ENCODE data around the gene ETV6. TPM values are rescaled to one million over a fixed set of nuclear protein-coding genes. Genes with fewer than 3 reads are reported as not detected.

The ETV6 gene
- total RNA-seq, 1 experiment from 2014 or later, result 19.3 TPM

GRCh38 chr12:11823043-11823442 is 173.6 kb downstream of the ETV6 start:
- peaks cover 13% of the 10 kb centered on the region for H3K4me1 Mint-ChIP-seq (ENCODE audit: insufficient read depth, unreplicated experiment)
- ChIA-PET POLR2A (interaction anchor here (0.7 to 1.3 kb wide), 2 partner anchors 10 to 27 kb away, joined by 3 to 5 read pairs; no protein-coding TSS in a partner anchor), CTCF (interaction anchor here (0.6 to 0.8 kb wide), 2 partner anchors 16 to 241 kb away, joined by 3 read pairs; no protein-coding TSS in a partner anchor)
- H3K27me3 Mint-ChIP-seq (ENCODE audit: insufficient read depth, unreplicated experiment), result no peaks in the 10 kb centered on the region
- H3K9me3 Mint-ChIP-seq (ENCODE audit: unreplicated experiment), result no peaks in the 10 kb centered on the region
- no TSS peak for BruUV-seq (replicated peaks)
- intact Hi-C loops (cut with micrococcal nuclease), result no loop called here
- no peak overlapping the region for H3K4me3 Mint-ChIP-seq (ENCODE audit: unreplicated experiment)
- no peak overlapping the region for H3K27ac Mint-ChIP-seq (ENCODE audit: low read depth, unreplicated experiment)
- DNase-seq (ENCODE audit: unreplicated experiment), result no peak
- no peaks in the 10 kb centered on the region for H3K36me3 Mint-ChIP-seq (ENCODE audit: insufficient read depth, unreplicated experiment)
- TF ChIP-seq CTCF (IDR thresholded peaks at IDR 0.05; ENCODE audit: unreplicated experiment), result no peak

GRCh38 chr12:11823593-11823992 is 174.1 kb downstream of the ETV6 start:
- Mint-ChIP-seq H3K36me3 (ENCODE audit: insufficient read depth, unreplicated experiment) (no peaks in the 10 kb centered on the region), H3K4me3 (ENCODE audit: unreplicated experiment) (no peak overlapping the region), H3K9me3 (ENCODE audit: unreplicated experiment) (no peaks in the 10 kb centered on the region), H3K4me1 (ENCODE audit: insufficient read depth, unreplicated experiment) (peaks cover 13% of the 10 kb centered on the region), H3K27me3 (ENCODE audit: insufficient read depth, unreplicated experiment) (no peaks in the 10 kb centered on the region), H3K27ac (ENCODE audit: low read depth, unreplicated experiment) (no peak overlapping the region)
- ChIA-PET POLR2A (no interaction called here), CTCF (interaction anchor here (0.6 to 1.1 kb wide), 2 partner anchors 9 to 15 kb away, joined by 3 to 4 read pairs; no protein-coding TSS in a partner anchor)
- no TSS peak for BruUV-seq (replicated peaks)
- no peak for DNase-seq (ENCODE audit: unreplicated experiment)
- TF ChIP-seq CTCF (IDR thresholded peaks at IDR 0.05; ENCODE audit: unreplicated experiment), result no peak
- intact Hi-C loops (cut with micrococcal nuclease), result no loop called here

- no peaks in the 10 kb centered on the region for H3K27me3 Mint-ChIP-seq (ENCODE audit: insufficient read depth, unreplicated experiment)
- H3K36me3 Mint-ChIP-seq (ENCODE audit: insufficient read depth, unreplicated experiment), result no peaks in the 10 kb centered on the region
- CTCF ChIA-PET, result interaction anchor here (1.1 kb wide), 1 partner anchor 9 kb away, joined by 4 read pairs; no protein-coding TSS in a partner anchor
- H3K27ac Mint-ChIP-seq (ENCODE audit: low read depth, unreplicated experiment), result no peak overlapping the region
- peaks cover 13% of the 10 kb centered on the region for H3K4me1 Mint-ChIP-seq (ENCODE audit: insufficient read depth, unreplicated experiment)
- no peak overlapping the region for H3K4me3 Mint-ChIP-seq (ENCODE audit: unreplicated experiment)
- POLR2A ChIA-PET, result interaction anchor here (0.6 kb wide), 1 partner anchor 145 kb away, joined by 3 read pairs; no protein-coding TSS in a partner anchor
- intact Hi-C loops (cut with micrococcal nuclease), result no loop called here
- DNase-seq (ENCODE audit: unreplicated experiment), result no peak
- H3K9me3 Mint-ChIP-seq (ENCODE audit: unreplicated experiment), result no peaks in the 10 kb centered on the region
- BruUV-seq (replicated peaks), result no TSS peak
- no peak for TF ChIP-seq CTCF (IDR thresholded peaks at IDR 0.05; ENCODE audit: unreplicated experiment)
These were observed 174.6 kb downstream of the ETV6 start for GRCh38 chr12:11824069-11824468.

- TF ChIP-seq CTCF (IDR thresholded peaks at IDR 0.05; ENCODE audit: unreplicated experiment), result no peak
- H3K9me3 Mint-ChIP-seq (ENCODE audit: unreplicated experiment), result no peaks in the 10 kb centered on the region
- intact Hi-C loops (cut with micrococcal nuclease), result no loop called here
- POLR2A ChIA-PET, result interaction anchor here (0.6 kb wide), 2 partner anchors 48 to 145 kb away, joined by 3 read pairs; no protein-coding TSS in a partner anchor
- no TSS peak for BruUV-seq (replicated peaks)
- no peak overlapping the region for H3K27ac Mint-ChIP-seq (ENCODE audit: low read depth, unreplicated experiment)
- H3K4me1 Mint-ChIP-seq (ENCODE audit: insufficient read depth, unreplicated experiment), result peaks cover 13% of the 10 kb centered on the region
- no peak overlapping the region for H3K4me3 Mint-ChIP-seq (ENCODE audit: unreplicated experiment)
- CTCF ChIA-PET, result interaction anchor here (0.6 to 1.3 kb wide), 3 partner anchors 10 to 1012 kb away, joined by 3 to 5 read pairs (median 4); no protein-coding TSS in a partner anchor
- no peak for DNase-seq (ENCODE audit: unreplicated experiment)
- H3K36me3 Mint-ChIP-seq (ENCODE audit: insufficient read depth, unreplicated experiment), result no peaks in the 10 kb centered on the region
- no peaks in the 10 kb centered on the region for H3K27me3 Mint-ChIP-seq (ENCODE audit: insufficient read depth, unreplicated experiment)
These were observed 175.3 kb downstream of the ETV6 start for GRCh38 chr12:11824736-11825135.

Data from MCF 10A (cell line).